ENCODE data around the gene INSR.
"Not testable (repeated sequence)": the region's sequence is repeated elsewhere in the genome, so short reads cannot be mapped to it uniquely, and the experiment has no call there.

The INSR gene

DNA sequence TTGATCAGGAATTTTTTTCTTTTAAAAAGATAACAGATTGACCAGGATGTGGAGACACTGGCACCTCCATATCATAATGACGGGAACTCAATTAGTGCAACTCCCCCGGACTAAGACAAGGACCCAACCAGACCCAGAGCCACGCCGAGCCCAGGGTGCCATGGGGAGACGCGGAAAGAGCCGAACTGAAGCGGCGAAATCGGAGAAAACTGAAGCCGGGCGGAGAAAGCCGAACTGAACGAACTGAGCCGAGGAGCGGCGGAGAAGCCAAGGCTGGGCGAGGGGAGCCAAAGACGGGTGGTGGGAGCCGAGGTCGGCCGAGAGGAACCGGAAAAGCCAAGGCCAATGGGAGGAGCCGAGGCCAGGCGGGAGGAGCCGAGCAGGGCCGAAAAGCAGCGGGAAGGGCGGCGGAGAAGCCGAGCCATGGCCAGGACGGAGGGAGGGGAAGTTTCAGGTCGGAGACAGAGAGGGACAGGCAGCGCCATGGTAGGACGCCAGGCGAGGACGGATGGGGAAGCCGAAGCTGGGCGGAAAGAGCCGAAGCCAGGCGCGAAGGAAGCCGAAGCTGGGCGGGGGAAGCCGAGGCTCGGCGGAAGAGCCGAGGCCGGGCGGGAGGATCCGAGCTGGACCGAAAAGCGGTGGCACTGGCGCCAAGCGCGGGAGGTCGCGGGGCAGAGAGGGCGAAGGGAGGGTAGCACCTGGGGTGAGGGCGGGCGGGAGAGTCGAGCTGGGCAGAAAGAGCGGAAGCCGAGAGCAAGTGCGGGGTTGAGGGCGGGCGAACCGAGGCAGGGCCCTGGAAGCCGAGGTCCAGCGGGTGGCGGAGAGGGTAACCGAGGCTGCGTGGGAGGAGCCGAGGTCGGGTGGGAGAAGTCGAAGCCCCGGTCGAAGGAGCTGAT lies 195.3 kb downstream of the INSR start:
- peak; percentile 51 for DNase-seq (ENCODE audit: low read depth)

DNA sequence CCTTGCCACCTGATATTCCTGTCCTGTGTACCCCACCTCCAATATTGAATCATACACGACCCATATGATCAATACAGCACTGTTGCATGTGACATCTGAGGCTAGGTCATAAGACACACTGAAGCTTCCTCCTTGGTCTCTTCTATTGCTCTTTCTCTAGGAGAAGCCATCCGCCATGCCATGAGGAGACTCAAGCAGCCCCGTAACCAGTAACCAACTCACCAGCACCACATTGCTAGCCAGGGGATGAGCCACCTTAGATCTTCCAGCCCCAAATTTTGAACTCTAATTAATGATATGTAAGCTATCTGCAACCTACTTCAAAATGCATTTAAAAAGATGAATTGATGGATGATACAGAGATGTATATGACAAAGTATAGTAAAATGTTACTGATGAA lies 196.1 kb downstream of the INSR start:
- no peak for DNase-seq (ENCODE audit: low read depth)

DNA sequence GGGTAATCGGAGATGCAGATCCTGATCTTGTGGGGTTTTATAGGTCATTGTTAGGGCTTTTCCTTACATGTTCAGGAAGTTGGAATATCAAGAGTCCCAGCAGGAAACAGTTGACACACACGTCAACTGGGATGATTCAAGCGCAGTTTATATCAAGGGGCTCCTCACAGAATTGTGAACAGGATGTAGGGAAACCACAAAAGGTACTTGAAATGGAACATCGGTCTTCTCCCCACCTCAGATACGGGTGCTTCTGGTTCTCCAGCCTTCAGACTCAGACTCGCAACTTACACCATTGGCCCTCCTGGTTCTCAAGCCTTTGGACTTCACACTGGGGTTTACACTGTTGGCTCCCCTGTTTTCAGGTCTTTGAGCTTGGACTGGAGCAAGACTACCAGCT lies 205.2 kb downstream of the INSR start:
- DNase-seq (ENCODE audit: low read depth), result no peak

DNA sequence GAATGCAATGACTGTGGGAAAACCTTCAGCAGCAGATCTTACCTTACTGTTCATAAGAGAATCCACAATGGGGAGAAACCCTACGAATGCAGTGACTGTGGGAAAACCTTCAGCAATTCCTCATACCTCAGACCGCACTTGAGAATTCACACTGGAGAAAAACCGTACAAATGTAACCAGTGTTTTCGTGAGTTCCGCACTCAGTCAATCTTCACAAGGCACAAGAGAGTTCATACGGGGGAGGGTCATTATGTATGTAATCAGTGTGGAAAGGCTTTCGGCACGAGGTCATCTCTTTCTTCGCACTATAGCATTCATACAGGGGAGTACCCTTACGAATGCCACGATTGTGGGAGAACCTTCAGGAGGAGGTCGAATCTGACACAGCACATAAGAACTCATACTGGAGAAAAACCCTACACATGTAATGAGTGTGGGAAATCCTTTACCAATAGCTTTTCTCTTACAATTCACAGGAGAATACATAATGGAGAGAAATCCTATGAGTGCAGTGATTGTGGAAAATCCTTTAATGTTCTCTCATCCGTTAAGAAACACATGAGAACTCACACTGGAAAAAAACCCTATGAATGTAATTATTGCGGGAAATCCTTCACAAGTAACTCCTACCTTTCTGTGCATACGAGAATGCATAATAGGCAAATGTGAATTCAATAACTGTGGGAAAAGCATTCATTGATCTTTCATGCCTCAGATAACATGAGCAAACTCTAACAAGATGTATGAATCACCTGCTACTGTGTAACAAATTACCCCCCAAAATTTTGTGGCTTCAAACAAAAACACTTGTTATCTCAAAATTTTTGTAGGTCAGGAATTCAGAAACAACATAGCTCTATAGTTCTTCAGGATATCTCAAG lies 210.9 kb downstream of the INSR start:
- DNase-seq (ENCODE audit: low read depth), result no peak

DNA sequence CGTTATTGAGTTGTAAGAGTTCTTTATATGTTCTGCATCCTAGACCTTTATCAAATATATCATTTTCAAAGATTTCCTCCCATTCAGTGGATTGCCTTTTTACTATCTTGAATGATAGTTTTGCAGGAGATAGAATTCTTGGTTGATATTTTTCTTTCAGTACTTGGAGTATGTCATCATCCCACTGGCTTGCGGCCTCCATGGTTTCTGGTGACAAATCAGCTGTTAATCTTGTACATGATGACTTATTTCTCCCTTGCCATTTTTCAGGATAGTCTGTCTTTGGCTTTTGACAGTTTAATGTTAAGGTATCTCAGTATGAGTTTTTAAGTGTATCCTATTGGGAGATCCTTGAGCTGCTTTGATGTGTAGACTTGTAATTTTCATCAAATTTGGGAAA lies 216.2 kb downstream of the INSR start:
- DNase-seq (ENCODE audit: low read depth), result no peak

DNA sequence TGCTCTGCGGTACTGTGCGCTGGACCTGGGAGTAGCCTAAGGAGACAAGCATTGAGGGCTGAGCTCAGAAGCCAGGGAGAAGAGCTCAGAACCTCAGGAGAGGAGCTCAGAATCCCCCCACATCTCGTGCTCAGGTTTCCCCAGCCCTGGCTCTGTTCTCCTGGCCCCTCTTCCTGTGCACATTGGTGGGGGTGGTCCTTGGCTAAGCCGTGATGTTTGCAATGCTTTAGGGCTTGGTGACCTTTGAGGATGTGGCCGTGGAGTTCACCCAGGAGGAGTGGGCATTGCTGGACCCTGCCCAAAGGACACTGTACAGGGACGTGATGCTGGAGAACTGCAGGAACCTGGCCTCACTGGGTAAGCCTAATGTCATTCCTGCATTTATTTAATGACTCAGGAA lies 218.1 kb downstream of the INSR start:
- DNase-seq (ENCODE audit: low read depth), result no peak

DNA sequence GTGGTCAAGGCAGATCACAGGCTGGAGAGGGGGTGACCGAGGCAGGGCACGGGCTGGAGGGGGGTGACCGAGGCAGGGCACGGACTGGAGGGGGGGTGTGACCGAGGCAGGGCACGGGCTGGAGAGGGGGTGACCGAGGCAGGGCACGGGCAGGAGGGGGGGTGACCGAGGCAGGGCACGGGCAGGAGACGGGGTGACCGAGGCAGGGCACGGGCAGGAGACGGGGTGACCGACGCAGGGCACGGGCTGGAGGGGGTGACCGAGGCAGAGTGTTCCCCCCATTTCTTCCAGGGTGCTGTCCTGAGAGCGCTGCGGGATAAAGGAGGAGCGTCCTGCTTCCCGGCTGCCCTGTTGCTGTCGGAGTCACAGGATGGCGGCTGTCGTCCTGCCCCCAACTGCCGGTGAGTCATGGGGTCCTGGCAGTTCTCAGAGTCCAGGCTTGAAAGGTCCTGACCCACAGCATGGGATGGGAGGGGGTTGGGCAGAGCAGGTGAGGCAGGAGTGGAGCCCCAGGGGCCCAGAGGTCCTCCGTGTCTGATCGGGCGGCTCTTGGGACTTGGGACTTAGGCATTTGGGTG lies 219.4 kb downstream of the INSR start:
- no peak for DNase-seq (ENCODE audit: low read depth)

DNA sequence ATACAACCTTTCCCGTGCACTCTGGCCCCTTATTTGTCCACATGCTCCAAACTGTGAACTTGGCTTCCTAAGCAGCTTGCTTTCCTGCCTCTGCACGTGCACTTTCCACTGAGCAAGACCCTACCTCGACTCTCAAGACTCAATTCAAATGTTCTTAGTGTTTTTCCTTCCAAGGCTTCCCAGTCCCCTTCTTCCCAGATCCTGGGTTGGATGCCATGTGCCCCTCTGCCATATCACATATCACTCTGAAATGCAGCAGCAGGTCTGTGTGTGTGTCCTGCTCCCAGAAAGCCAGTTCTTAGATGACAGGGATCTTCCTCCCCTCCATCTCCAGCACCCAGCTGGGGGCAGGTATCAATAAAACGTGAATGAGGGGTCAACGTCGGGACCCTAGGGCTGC lies 221.7 kb downstream of the INSR start:
- no peak for DNase-seq (ENCODE audit: low read depth)

DNA sequence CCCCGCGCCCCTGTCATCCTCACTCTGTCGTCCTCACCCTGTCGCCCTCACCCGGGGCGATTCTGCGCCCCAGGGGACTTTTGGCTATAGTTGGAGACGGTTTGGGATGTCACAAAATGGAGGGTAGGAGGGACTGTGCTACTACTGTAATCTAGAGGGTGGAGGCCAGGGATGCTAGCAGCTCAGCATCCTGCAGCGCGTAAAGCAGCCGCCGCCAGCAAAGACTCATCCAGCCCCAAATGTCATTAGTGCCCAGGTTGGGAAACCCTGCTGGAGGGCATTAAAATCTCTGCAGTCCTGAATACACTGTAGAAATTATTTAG lies 224.3 kb downstream of the INSR start:
- DNase-seq (ENCODE audit: low read depth), result no peak

DNA sequence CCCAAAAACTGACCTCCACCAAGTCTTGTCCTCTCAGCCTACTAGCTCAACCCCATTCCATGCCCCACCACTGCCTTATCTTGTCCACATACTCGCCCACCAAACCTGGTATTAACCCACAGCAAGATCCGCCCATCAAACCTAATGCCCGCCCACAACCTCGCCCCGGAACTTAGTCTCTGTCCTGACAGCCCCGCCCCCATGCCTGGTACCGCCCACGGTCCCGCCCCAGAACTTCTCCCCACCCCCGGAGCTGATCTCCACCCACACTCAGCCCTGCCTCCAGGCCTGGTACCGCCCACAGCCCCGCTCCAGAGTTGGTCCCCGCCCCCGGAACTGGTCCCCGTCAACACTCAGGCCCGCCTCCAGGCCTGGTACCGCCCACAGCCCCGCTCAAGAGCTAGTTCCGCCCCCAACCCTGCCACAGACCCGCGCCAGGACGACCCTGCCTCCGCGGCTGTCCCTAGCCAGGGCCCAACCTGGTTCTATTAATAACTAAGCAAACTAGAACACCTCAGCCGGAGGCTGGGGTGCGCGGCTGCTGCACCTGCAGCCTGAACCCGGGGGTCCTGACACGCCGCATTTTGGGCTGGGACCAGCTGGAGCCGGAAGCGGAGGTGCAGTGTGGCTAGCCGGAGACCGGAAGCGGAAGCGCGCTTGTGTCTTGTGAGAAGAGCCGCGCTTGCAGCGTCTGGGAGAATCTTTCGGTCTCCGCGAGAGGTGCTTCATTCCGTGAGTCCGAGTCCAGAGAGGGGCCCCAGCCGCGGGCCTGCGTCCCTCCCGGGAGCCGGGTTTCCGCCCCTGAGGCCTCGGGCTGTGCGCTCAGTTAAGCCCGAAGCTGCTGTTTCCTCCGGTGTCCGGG lies 224.9 kb downstream of the INSR start, which contains the start of gene ZNF557:
TSS of gene ZNF557 (plus strand) at position 662 of the 862 bp plus-strand sequence. CDS start 5,372 bp downstream, outside the sequence.
- peak; percentile 90 for DNase-seq (ENCODE audit: low read depth)

DNA sequence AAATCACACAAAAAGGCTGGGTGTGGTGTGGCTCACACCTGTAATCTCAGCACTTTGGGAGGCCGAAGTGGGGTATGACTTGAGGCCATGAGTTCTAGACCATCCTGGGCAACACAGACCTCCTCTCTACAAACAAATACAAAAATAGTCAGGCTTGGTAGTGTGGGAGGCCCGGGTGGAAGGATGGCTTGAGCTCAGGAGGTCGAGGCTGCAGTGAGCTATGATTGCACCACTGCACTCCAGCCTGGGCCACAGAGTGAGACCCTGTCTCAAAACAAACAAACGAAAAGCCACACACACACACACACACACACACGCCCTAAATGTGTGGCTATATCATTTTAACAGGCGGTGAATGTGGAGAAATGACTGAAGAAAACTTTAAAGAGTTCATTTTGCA lies 225.6 kb downstream of the INSR start:
- DNase-seq (ENCODE audit: low read depth), result no peak

DNA sequence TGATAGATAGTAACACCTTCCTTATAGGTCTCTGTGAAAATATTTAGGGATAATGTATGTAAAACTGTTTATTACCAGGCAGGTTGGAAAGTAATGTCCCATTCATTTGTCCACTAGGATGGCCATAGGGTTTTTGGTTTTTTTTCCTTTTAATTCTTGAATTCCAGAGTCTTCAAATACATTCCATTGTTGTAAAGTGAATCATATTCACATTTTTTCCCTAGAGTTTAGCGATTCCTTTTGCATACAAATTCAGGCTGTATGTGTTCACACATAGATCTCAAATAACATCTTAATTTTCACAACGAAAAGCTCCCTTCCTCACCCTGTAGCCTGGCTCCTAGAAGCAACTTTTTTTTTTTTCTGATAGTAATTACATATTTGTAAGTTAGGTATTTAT lies 226.5 kb downstream of the INSR start:
- DNase-seq (ENCODE audit: low read depth), result no peak

DNA sequence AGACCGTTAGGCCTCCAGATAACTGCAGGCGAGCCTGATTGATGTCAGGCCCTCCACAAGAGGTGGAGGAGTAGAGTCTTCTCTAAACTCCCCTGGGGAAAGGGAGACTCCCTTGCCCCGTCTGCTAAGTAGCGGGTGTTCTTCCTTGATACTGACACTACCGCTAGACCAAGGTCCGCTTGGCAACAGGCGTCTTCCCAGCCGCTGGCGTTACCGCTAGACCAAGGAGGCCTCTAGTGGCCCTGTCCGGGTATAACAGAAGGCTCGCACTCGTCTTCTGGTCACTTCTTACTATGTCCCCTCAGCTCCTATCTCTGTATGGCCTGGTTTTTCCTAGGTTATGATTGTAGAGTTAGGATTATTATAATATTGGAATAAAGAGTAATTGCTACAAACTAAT lies 227.1 kb downstream of the INSR start:
- DNase-seq (ENCODE audit: low read depth), result not testable (repeated sequence)

DNA sequence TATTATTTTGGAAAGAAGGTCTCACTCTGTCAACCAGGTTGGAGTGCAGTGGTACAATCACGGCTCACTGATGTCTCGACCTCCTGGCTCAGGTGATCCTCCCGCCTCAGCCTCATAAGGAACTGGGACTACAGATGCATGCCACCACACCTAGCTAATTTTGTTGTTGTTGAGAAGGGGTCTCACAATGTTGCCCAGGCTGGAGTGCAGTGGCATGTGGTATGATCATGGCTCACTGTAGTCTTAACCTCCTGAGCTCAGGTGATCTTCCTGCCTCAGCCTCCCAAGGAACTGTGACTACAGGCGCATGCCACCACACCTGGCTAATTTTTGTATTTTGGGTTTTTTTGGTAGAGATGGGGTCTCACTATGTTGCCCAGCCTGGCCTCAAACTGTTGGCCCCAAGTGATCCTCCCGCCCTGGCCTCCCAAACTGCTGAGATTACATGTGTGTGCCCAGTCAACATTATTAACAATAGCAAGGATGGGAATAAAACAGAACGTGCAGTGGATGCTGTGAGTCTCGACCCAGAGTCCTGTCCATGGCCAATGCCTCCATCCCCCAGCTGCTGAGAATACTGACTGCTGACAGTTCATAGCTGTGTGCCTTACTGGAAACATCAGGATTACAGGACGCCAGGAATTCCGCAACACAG lies 230.3 kb downstream of the INSR start:
- no peak for DNase-seq (ENCODE audit: low read depth)

DNA sequence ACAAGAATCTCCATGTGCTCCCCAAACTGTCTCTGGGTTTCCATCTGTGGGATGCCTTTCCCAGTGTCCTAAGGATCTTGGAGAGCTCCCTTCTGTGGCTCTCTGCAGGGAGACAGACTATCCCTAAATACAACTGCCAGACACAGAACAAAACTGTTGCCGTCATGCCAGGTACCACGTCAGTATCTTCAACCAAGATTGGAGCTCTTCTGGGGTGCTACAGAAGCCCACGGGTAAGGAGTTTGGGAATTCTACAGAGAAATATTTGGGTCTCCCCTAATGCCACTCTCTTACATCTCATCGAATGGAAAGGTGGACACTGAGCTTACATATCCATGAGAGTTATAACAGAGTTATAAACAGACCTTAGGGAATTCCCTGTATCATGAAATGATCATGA lies 230.9 kb downstream of the INSR start:
- DNase-seq (ENCODE audit: low read depth), result no peak

Measured in non-pigmented ciliary epithelial cell (primary cell).